SK-N-SH (cell line): ENCODE results near the gene PEPD. TPM values are rescaled to one million over a fixed set of nuclear protein-coding genes. Genes with fewer than 3 reads are reported as not detected.

Experiments used
- CTCF ChIA-PET: fragments of 300-600, 350-600 bp; formaldehyde crosslinking; extraction: SDS; loops from one replicate; lab custom pipeline; 2021; lab: Yijun Ruan, JAX
- POLR2A ChIA-PET: fragments of 350-600 bp; sonication (Branson Sonifier 250); formaldehyde crosslinking; extraction: SDS; loops from one replicate; lab custom pipeline; 2020; ENCODE audit warnings: antibody characterized with exemption, inconsistent platforms; lab: Yijun Ruan, JAX
- DNase-seq: peaks from one replicate; pipeline ENCODE4 v3.0.0; 2012
- H2AFZ ChIP-seq: fragments of 200-600 bp; sonication (generic); 2 replicates; pipeline ENCODE4 v1.8.1; 2016; ENCODE audit warnings: antibody characterized with exemption, mild to moderate bottlenecking, low read depth
- H3F3A ChIP-seq: fragments of 200-600 bp; sonication (generic); replicated peaks from 2 replicates; pipeline ENCODE3; 2016; ENCODE audit warnings: antibody characterized with exemption, mild to moderate bottlenecking; ENCODE audit not compliant: insufficient read depth
- H3K27ac ChIP-seq, 2 experiments: fragments of 200-500 bp in 1 of 2; fragments of 200-600 bp in 1 of 2; sonication (Bioruptor generic) in 1 of 2; sonication (generic), shearing (Covaris generic) in 1 of 2; 2 replicates each; pipeline versions ENCODE4 v1.5.1 to v1.6.1; 2014 to 2016; ENCODE audit warnings: low read depth in 2 of 2, inconsistent platforms in 1 of 2, low read length in 1 of 2, mild to moderate bottlenecking in 1 of 2, mixed read lengths in 1 of 2
- H3K27me3 ChIP-seq: fragments of 200-600 bp; sonication (generic), shearing (Covaris generic); 2 replicates; pipeline ENCODE4 v1.6.1; 2016; ENCODE audit warnings: mixed run types; ENCODE audit not compliant: insufficient read depth
- H3K36me3 ChIP-seq, 2 experiments: fragments of 200-500 bp in 1 of 2; fragments of 200-600 bp in 1 of 2; sonication (Bioruptor generic) in 1 of 2; sonication (generic) in 1 of 2; replicated peaks in 1 of 2; 2 replicates each; pipeline versions ENCODE3 to v1.5.1; 2014 to 2016; ENCODE audit warnings: low read length in 1 of 2, mild to moderate bottlenecking in 1 of 2; ENCODE audit not compliant: insufficient read depth in 2 of 2, control insufficient read depth in 1 of 2
- H3K4me1 ChIP-seq, 2 experiments: fragments of 200-500 bp in 1 of 2; fragments of 200-600 bp in 1 of 2; sonication (Bioruptor generic) in 1 of 2; sonication (generic), shearing (Covaris generic) in 1 of 2; 2 replicates each; pipeline versions ENCODE4 v1.5.1 to v1.6.1; 2014 to 2016; ENCODE audit warnings: low read depth in 1 of 2, low read length in 1 of 2, mixed run types in 1 of 2; ENCODE audit not compliant: insufficient read depth in 2 of 2, control insufficient read depth in 1 of 2
- H3K4me2 ChIP-seq: fragments of 200-600 bp; sonication (generic), shearing (Covaris generic); 2 replicates; pipeline ENCODE4 v1.6.1; 2017; ENCODE audit warnings: mixed run types
- H3K4me3 ChIP-seq, 2 experiments: fragments of 200-500 bp in 1 of 2; fragments of 200-600 bp in 1 of 2; sonication (Bioruptor generic) in 1 of 2; sonication (generic), shearing (Covaris generic) in 1 of 2; 2 replicates each; pipeline versions ENCODE4 v1.5.1 to v1.8.1; 2014 to 2016; ENCODE audit warnings: low read depth in 2 of 2, inconsistent platforms in 1 of 2, low read length in 1 of 2, mild to moderate bottlenecking in 1 of 2, mixed read lengths in 1 of 2, moderate library complexity in 1 of 2
- H3K79me2 ChIP-seq: fragments of 200-600 bp; sonication (generic); 2 replicates; pipeline ENCODE4 v1.8.1; 2017; ENCODE audit warnings: mild to moderate bottlenecking; ENCODE audit not compliant: insufficient read depth
- H3K9ac ChIP-seq: fragments of 200-600 bp; sonication (generic); 2 replicates; pipeline ENCODE4 v1.6.1; 2017; ENCODE audit warnings: mixed run types
- H3K9me2 ChIP-seq: fragments of 200-600 bp; sonication (generic); 2 replicates; pipeline ENCODE4 v1.6.1; 2017; ENCODE audit warnings: mixed run types
- H3K9me3 ChIP-seq: fragments of 200-600 bp; sonication (generic); 2 replicates; pipeline ENCODE4 v1.6.1; 2017; ENCODE audit warnings: mixed run types, mild to moderate bottlenecking, moderate library complexity
- H4K20me1 ChIP-seq: fragments of 200-600 bp; sonication (generic); 2 replicates; pipeline ENCODE4 v1.6.1; 2017; ENCODE audit warnings: mild to moderate bottlenecking, mixed run types; ENCODE audit not compliant: insufficient read depth
- ELF1 ChIP-seq: IDR thresholded peaks from 2 replicates; pipeline ENCODE4 v1.4.0; 2012
- EP300 ChIP-seq, 2 experiments: IDR thresholded peaks; 2 replicates each; pipeline versions ENCODE4 v1.4.0 to v1.6.1; 2012; ENCODE audit warnings: borderline replicate concordance in 1 of 2, low read depth in 1 of 2, low read length in 1 of 2
- EZH2phosphoT487 ChIP-seq: fragments of 200-600 bp; sonication (generic); IDR thresholded peaks from 2 replicates; pipeline ENCODE4 v1.6.1; 2017; ENCODE audit warnings: low read depth, mixed run types, mild to moderate bottlenecking, antibody characterized with exemption, moderate library complexity, borderline replicate concordance
- FOXJ3 ChIP-seq: sonication (generic); formaldehyde crosslinking; IDR thresholded peaks from 2 replicates; pipeline ENCODE4 v1.5.1; 2020; ENCODE audit warnings: mild to moderate bottlenecking, missing genetic modification reagents
- FOXM1 ChIP-seq: IDR thresholded peaks from 2 replicates; pipeline ENCODE4 v1.4.0; 2012; ENCODE audit warnings: low read depth, mild to moderate bottlenecking
- GABPA ChIP-seq: IDR thresholded peaks from 2 replicates; pipeline ENCODE4 v1.4.0; 2012; ENCODE audit warnings: low read depth, mild to moderate bottlenecking
- GATA2 ChIP-seq: sonication (generic); formaldehyde crosslinking; IDR thresholded peaks from 2 replicates; pipeline ENCODE4 v1.5.0; 2020; ENCODE audit warnings: mild to moderate bottlenecking, missing genetic modification reagents
- MEF2A ChIP-seq: IDR thresholded peaks from 2 replicates; pipeline ENCODE4 v1.4.0; 2012; ENCODE audit warnings: low read depth, borderline replicate concordance
- MXI1 ChIP-seq: IDR thresholded peaks from 2 replicates; pipeline ENCODE4 v1.6.1; 2012; ENCODE audit warnings: mild to moderate bottlenecking, low read depth, low read length, improper control_type of control experiment
- NRF1 ChIP-seq: IDR thresholded peaks from 2 replicates; pipeline ENCODE4 v1.6.1; 2012; ENCODE audit warnings: low read depth, mild to moderate bottlenecking, low read length
- RAD21 ChIP-seq: IDR thresholded peaks from 2 replicates; pipeline ENCODE4 v1.6.1; 2012; ENCODE audit warnings: mild to moderate bottlenecking, low read length
- RCOR1 ChIP-seq: fragments of 150-350 bp; IDR thresholded peaks from 2 replicates; pipeline ENCODE4 v1.6.1; 2017; ENCODE audit warnings: antibody characterized with exemption, low read length
- RXRA ChIP-seq: IDR thresholded peaks from 2 replicates; pipeline ENCODE4 v1.4.0; 2012; ENCODE audit warnings: low read depth, mild to moderate bottlenecking, borderline replicate concordance
- SIN3A ChIP-seq: IDR thresholded peaks from 2 replicates; pipeline ENCODE4 v1.6.1; 2012; ENCODE audit warnings: low read depth, mild to moderate bottlenecking, low read length, moderate library complexity, borderline replicate concordance
- SMC3 ChIP-seq: IDR thresholded peaks from 2 replicates; pipeline ENCODE4 v1.6.1; 2012; ENCODE audit warnings: low read depth, low read length, improper control_type of control experiment
- TAF1 ChIP-seq: IDR thresholded peaks from 2 replicates; pipeline ENCODE4 v1.6.1; 2012; ENCODE audit warnings: low read depth, mild to moderate bottlenecking, low read length, moderate library complexity, borderline replicate concordance
- TCF12 ChIP-seq: IDR thresholded peaks from 2 replicates; pipeline ENCODE4 v1.4.0; 2012
- USF1 ChIP-seq: IDR thresholded peaks from 2 replicates; pipeline ENCODE4 v1.4.0; 2012; ENCODE audit warnings: low read depth, borderline replicate concordance
- USF2 ChIP-seq: fragments of 150-350 bp; IDR thresholded peaks from 2 replicates; pipeline ENCODE4 v1.6.1; 2017; ENCODE audit warnings: antibody characterized with exemption, low read length, low read depth, borderline replicate concordance
- YY1 ChIP-seq: IDR thresholded peaks from 2 replicates; pipeline ENCODE4 v1.4.0; 2012; ENCODE audit warnings: low read depth, mild to moderate bottlenecking
- WGBS: methylation state at CpG from one replicate; pipeline ENCODE4 v1.1.6; 2017; ENCODE audit warnings: low lambda C conversion rate; 5-methylcytosine and 5-hydroxymethylcytosine counted together
- polyA plus RNA-seq, 3 experiments: library from polyadenylated mRNA; depleted of rRNA; stranded (reverse); fragments of >200 nt; gene quantifications; 2 replicates each; pipeline ENCODE4 v1.2.3, GENCODE V29; 2012

PEPD gene
- polyA plus RNA-seq, 1 of the 3 experiments (the other 2 are of a cell fraction), result 88.9 TPM

DNA sequence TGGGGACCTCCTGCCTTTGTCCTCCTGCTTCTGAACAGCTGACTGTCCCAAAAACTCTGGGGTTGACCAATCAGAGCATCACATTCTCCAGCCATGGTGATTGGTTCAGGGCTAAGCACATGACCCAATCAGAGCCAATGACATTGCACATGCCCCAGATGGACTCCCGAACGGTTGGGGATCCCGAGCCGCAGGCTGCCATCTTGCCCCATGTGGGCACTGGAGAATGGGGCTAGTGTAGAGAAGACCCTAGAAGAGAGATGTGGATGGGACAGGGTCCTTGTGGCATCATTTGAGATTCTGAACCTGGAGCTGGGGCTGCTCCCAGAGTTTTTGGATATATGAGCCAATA lies 31.3 kb upstream of the PEPD start:
- CTCF ChIA-PET, result no interaction called here
- Histone ChIP-seq H3K4me3 (no peak overlapping the region), H3K9ac (no peak overlapping the region), H3K27ac (no peak overlapping the region), H3F3A (no peaks in the 10 kb centered on the region), H3K9me2 (no peaks in the 10 kb centered on the region), H3K79me2 (no peaks in the 10 kb centered on the region), H3K27me3 (no peaks in the 10 kb centered on the region), H3K36me3 (no peaks in the 10 kb centered on the region), H3K4me1 (no peaks in the 10 kb centered on the region), H4K20me1 (no peaks in the 10 kb centered on the region), H3K9me3 (no peaks in the 10 kb centered on the region), H2AFZ (no peak overlapping the region), H3K4me2 (no peak overlapping the region)
- no peak for DNase-seq
- TF ChIP-seq EP300 (IDR thresholded peaks at IDR 0.05; ENCODE audit: borderline replicate concordance in 1 of 2, low read depth in 1 of 2, low read length in 1 of 2) (no peak), RAD21 (no peak), TCF12 (no peak), SIN3A (no peak), USF1 (no peak), FOXM1 (no peak), ELF1 (no peak), GATA2 (CRISPR knock-in tag) (no peak), TAF1 (no peak), RCOR1 (no peak), YY1 (no peak)
- POLR2A ChIA-PET, result no interaction called here
- 69% methylated on average over 4 of the region's 4 CpGs for WGBS

DNA sequence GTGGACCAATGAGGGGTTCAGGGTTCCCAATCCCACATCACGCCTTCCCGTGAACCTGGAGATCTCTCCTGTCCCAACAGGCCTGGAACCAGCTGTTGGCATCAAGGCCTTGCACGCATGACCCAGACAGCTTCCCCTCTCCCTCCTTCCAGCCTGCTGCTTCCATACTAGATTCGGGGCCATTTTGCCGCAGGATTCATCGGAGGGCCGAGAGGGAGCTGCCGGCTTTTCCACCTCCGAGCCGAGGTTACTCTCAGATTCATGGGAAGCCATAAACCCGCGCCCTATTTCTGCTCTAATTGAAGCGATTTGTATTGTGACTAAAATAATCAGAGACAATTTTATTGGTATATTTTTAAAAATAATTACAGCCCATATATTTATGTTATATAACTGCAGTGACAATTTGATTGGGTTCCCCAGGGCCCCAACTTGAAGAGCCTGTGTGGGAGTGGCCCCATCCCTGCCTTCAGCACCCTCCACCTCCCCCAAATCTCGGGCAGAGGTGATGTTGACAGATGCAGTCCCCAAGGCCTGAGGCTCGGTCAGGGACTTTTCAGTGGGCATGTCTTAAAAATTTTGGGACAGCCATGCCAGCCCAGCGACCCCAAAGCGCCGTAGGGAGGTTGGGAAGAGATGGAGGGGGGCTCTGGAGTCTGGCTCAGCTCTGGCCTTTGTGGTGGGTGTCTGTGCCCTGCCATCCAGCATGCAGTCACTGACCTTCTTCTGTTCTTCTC lies 30.8 kb upstream of the PEPD start:
- Histone ChIP-seq H3K79me2 (no peaks in the 10 kb centered on the region), H3K4me2 (no peak overlapping the region), H3K27me3 (no peaks in the 10 kb centered on the region), H3K36me3 (no peaks in the 10 kb centered on the region), H3K9me2 (no peaks in the 10 kb centered on the region), H3F3A (no peaks in the 10 kb centered on the region), H2AFZ (no peak overlapping the region), H3K4me1 (no peaks in the 10 kb centered on the region), H3K4me3 (no peak overlapping the region), H3K9ac (no peak overlapping the region), H4K20me1 (no peaks in the 10 kb centered on the region), H3K27ac (no peak overlapping the region), H3K9me3 (no peaks in the 10 kb centered on the region)
- no peak for DNase-seq
- WGBS, result 54% methylated on average over 16 of the region's 18 CpGs
- POLR2A ChIA-PET, result no interaction called here
- CTCF ChIA-PET, result no interaction called here
- TF ChIP-seq EZH2phosphoT487 (no peak), FOXJ3 (no peak), GABPA (no peak), FOXM1 (no peak), SMC3 (no peak), RXRA (no peak), TAF1 (no peak), TCF12 (no peak), SIN3A (no peak), MEF2A (no peak), USF2 (no peak), NRF1 (no peak), MXI1 (no peak)
